ENCODE data around the gene TRPC6.

- no peak for TF ChIP-seq CTCF (IDR thresholded peaks at IDR 0.05; ENCODE audit: borderline replicate concordance, extremely low read depth, low read length, poor library complexity, severe bottlenecking)
- no peak for TF ChIP-seq EZH2 (IDR thresholded peaks at IDR 0.05; ENCODE audit: borderline replicate concordance, low read depth, low read length, severe bottlenecking)
These were observed 887 bp downstream of the TRPC6 start for GRCh38 chr11:101582989-101583250.

All from DND-41 (cell line).